22Rv1 (cell line): ENCODE data around the gene TMEM184A.

ENCODE experiments used
- ZFX ChIP-seq: fragments of 450-650 bp; IDR thresholded peaks from 2 replicates; pipeline ENCODE4 v1.6.1; 2017; ENCODE audit warnings: antibody characterized with exemption, borderline replicate concordance
- TF ChIP-seq, protein P1 (sequence below): fragments of 450-650 bp; IDR thresholded peaks from 2 replicates; pipeline ENCODE4 v1.5.1; 2017; ENCODE audit warnings: mild to moderate bottlenecking

DNA sequence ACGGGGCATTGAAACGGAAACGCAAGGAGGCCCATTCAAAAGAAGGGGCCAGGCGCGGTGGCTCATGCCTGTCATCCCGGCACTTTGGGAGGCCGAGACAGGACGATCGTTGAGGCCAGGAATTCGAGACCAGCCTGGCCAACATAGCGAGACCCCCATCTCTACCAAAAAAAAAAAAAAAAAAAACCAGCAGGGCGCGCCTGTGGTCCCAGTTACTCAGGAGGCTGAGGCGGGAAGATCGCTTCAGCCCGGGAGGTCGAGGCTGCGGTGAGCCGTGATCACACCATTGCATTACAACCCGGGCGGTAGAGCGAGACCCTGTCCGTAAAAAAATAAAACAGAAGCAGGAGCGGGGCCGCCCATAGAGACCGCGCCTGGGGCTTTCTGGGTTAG is 13.4 kb upstream of the TMEM184A start:
- TF ChIP-seq, protein P1, sequence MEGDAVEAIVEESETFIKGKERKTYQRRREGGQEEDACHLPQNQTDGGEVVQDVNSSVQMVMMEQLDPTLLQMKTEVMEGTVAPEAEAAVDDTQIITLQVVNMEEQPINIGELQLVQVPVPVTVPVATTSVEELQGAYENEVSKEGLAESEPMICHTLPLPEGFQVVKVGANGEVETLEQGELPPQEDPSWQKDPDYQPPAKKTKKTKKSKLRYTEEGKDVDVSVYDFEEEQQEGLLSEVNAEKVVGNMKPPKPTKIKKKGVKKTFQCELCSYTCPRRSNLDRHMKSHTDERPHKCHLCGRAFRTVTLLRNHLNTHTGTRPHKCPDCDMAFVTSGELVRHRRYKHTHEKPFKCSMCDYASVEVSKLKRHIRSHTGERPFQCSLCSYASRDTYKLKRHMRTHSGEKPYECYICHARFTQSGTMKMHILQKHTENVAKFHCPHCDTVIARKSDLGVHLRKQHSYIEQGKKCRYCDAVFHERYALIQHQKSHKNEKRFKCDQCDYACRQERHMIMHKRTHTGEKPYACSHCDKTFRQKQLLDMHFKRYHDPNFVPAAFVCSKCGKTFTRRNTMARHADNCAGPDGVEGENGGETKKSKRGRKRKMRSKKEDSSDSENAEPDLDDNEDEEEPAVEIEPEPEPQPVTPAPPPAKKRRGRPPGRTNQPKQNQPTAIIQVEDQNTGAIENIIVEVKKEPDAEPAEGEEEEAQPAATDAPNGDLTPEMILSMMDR = no peak
- no peak for TF ChIP-seq ZFX
